Aorta (tissue), 5 donors: Measurements from ENCODE around the gene KLK7. TPM values are rescaled to one million over a fixed set of nuclear protein-coding genes. Genes with fewer than 3 reads are reported as not detected.
"Not testable (repeated sequence)": the region's sequence is repeated elsewhere in the genome, so short reads cannot be mapped to it uniquely, and the experiment has no call there.

Source experiments
- ATAC-seq: fragments of 200-7000 bp; cut with Tn5 transposase; one replicate; pipeline ENCODE4 v1.9.1; 2022; ENCODE audit warnings: moderate library complexity; ENCODE audit not compliant: low FRiP score
- DNase-seq, 2 donors: peaks; one replicate each; pipeline ENCODE4 v3.0.0-alpha.2; 2020
- H3K27ac ChIP-seq, 2 donors: one replicate each; pipeline ENCODE4 v1.5.1; 2013; ENCODE audit warnings: low read length in 2 of 2, mild to moderate bottlenecking in 2 of 2, moderate library complexity in 2 of 2, control low read depth in 1 of 2, inconsistent platforms in 1 of 2, low read depth in 1 of 2
- H3K27me3 ChIP-seq, 2 donors: one replicate each; pipeline ENCODE4 v1.6.1; 2013; ENCODE audit warnings: control low read depth in 1 of 2, low read length in 1 of 2, mild to moderate bottlenecking in 1 of 2, moderate library complexity in 1 of 2; ENCODE audit not compliant: insufficient read depth in 2 of 2, control insufficient read depth in 1 of 2
- H3K36me3 ChIP-seq, 2 donors: one replicate each; pipeline ENCODE4 v1.6.1; 2013; ENCODE audit warnings: control low read depth in 1 of 2, low read length in 1 of 2, mild to moderate bottlenecking in 1 of 2; ENCODE audit not compliant: insufficient read depth in 2 of 2, control insufficient read depth in 1 of 2
- H3K4me1 ChIP-seq, 2 donors: one replicate each; pipeline ENCODE4 v1.6.1; 2013; ENCODE audit warnings: low read length in 2 of 2, control low read depth in 1 of 2, mild to moderate bottlenecking in 1 of 2, moderate library complexity in 1 of 2; ENCODE audit not compliant: insufficient read depth in 2 of 2, control insufficient read depth in 1 of 2
- H3K4me3 ChIP-seq, 2 donors: one replicate each; pipeline ENCODE4 v1.5.1; 2013; ENCODE audit warnings: low read length in 2 of 2, control low read depth in 1 of 2, mild to moderate bottlenecking in 1 of 2
- H3K9me3 ChIP-seq: one replicate; pipeline ENCODE4 v1.6.1; 2013; ENCODE audit warnings: mild to moderate bottlenecking, low read length; ENCODE audit not compliant: control insufficient read depth
- WGBS, 2 donors: extraction: QIAGEN DNeasy Blood & Tissue Kit; methylation state at CpG; one replicate each; pipeline ENCODE4 v1.1.7; 2013; 5-methylcytosine and 5-hydroxymethylcytosine counted together
- intact Hi-C, 2 donors: fragments of 100-400 bp; cut with DNase I; formaldehyde crosslinking; loops; one replicate each; pipeline versions ENCODE4 v1.14.2 to v1.15.0; 2022
- polyA plus RNA-seq, 2 donors: library from polyadenylated mRNA; stranded (reverse); fragments of 200-250 nt; gene quantifications; one replicate each; pipeline ENCODE4 v1.2.3, GENCODE V29; 2013
- total RNA-seq, 2 donors: library from RNA; stranded (reverse); fragmentation: NEBNext Ultra II Directional; extraction: Animal tissue kit (Norgen Biotek cat#: 25700); gene quantifications; one replicate each; pipeline ENCODE4 v1.2.1, GENCODE V29; 2021
- donor health status: healthy with polysubstance abuse.
- donor health status: Bipolar disorder and iron deficiency.
- donor health status: DM: no; HTN: no; CAD: no.
- donor health status: DM: no; HTN: no; CAD: no.
- donor health status: DM: yes; HTN: yes; CAD: no.

KLK7 gene
- total and polyA plus RNA-seq, 4 donors = not detected

DNA sequence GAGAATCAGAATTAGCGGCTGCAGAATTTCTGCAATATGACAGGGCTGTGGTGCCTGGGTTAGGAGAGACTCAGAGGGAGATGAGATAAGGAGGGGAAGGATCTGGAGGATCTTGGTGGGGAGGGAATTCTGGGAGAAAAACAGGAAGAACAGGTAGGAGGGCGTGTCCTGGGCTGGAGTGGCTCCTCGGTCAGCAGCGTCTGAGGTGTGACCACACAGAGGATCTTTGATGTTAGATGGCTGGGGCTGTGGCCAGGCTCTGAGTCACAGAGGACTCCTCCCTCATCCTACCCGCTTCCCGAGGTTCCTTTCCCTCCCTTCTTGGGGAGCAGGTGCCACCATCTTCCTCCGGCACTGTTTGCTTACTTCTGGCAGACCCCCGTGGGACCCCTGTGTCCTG, 8.0 kb downstream of the KLK7 start:
- 15 to 19% methylated on average over 7 to 8 of the region's 8 CpGs for WGBS, 2 donors
- no peak for ATAC-seq
- no peak for DNase-seq
- Histone ChIP-seq H3K9me3 (no peaks in the 10 kb centered on the region), H3K27me3 (no peaks in the 10 kb centered on the region), H3K36me3 (no peaks in the 10 kb centered on the region), H3K4me3 (no peak overlapping the region), H3K4me1 (no peaks in the 10 kb centered on the region), H3K27ac (no peak overlapping the region)
- intact Hi-C loops = no loop called here

DNA sequence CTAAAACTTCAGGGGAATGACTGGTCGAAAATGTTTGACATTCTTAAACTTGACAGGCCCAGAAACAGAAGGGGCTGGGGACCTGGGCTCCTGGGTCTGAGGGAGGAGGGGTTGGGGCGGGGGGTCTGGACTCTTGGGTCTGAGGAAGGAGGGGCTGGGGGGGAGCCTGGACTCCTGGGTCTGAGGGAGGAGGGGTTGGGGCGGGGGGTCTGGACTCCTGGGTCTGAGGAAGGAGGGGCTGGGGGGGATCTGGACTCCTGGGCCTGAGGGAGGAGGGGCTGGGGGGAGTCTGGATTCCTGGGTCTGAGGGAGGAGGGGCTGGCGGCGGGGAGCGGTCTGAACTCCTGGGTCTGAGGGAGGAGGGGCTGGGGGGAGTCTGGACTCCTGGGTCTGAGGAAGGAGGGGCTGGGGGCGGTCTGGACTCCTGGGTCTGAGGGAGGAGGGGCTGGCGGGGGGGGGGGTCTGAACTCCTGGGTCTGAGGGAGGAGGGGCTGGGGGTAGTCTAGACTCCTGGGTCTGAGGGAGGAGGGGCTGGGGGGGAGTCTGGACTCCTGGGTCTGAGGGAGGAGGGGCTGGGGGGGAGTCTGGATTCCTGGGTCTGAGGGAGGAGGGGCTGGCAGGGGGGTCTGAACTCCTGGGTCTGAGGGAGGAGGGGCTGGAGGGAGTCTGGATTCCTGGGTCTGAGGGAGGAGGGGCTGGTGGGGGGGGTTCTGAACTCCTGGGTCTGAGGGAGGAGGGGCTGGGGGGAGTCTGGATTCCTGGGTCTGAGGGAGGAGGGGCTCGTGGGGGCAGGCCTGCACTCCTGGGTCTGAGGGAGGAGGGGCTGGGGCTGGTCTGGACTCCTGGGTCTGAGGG, 8.8 kb downstream of the KLK7 start:
- intact Hi-C loops = no loop called here
- WGBS, 2 donors = 2 to 19% methylated on average over 2 to 9 of the region's 9 CpGs
- H3K36me3 ChIP-seq = no peaks in the 10 kb centered on the region
- H3K4me3 ChIP-seq = no peak overlapping the region
- DNase-seq (no peak), ATAC-seq (no peak)
- no peak overlapping the region for H3K27ac ChIP-seq
- H3K4me1 ChIP-seq = no peaks in the 10 kb centered on the region
- H3K9me3 ChIP-seq = no peaks in the 10 kb centered on the region
- H3K27me3 ChIP-seq = no peaks in the 10 kb centered on the region

DNA sequence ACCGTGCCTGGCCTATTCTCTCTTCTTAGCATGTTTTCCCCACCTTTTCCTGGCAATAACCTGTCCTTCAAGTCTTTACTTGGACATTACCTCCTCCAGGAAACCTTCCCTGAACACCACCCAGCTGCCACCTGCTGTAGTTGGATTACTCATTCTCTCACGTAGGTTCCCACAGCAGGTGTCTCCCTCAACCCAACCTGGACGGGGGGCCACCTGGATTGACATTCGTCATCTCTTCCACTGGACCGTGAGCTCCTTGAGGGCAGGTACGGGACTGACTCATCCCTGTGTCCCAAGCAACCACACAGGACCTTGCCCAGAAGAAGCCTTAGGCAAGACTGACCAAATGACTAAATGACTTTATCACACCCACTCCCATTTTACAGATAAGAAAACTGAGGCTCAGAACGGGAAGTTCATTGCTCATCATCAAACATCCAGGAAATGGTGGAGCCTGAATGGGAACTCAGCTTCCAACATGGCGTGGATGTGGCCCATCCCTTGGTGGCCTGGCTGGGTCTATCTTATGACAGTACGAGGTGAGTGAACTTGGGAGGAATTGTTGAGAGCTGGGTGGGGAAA, 10.8 kb downstream of the KLK7 start:
- 77 to 83% methylated on average over 9 of the region's 9 CpGs for WGBS, 2 donors

DNA sequence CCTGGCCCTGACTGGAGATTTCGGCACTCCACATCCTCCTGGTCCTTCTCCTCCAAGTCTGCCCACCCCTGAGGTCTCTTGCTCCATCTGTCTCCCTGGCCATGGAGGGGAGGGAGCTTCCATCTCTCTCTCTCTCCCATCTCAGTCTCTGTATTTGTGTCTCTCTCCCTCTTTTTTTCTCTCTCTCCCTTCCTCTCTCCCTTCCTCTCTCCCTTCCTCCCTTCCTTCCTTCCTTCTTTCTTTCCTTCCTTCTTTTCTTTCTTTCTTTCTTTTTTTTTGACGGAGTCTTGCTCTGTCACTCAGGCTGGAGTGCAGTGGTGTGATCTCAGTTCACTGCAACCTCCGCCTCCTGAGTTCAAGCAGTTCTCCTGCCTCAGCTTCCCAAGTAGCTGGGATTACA, 13.9 kb downstream of the KLK7 start:
- H3K4me1 ChIP-seq, H3K4me3 ChIP-seq, H3K9me3 ChIP-seq, DNase-seq, H3K36me3 ChIP-seq, H3K27me3 ChIP-seq, intact Hi-C loops, H3K27ac ChIP-seq, ATAC-seq: not testable (repeated sequence)
- 78 to 83% methylated on average over 3 of the region's 3 CpGs for WGBS, 2 donors

More for the DNA sequence above, 10.8 kb downstream of the KLK7 start:
- DNase-seq = peak in 1 of 2 donors; percentile 40
- no peak for ATAC-seq
- H3K4me1 ChIP-seq = no peaks in the 10 kb centered on the region
- no peaks in the 10 kb centered on the region for H3K36me3 ChIP-seq
- H3K4me3 ChIP-seq = no peak overlapping the region
- H3K27ac ChIP-seq = no peak overlapping the region
- intact Hi-C loops = no loop called here
- no peaks in the 10 kb centered on the region for H3K9me3 ChIP-seq
- H3K27me3 ChIP-seq = no peaks in the 10 kb centered on the region

DNA sequence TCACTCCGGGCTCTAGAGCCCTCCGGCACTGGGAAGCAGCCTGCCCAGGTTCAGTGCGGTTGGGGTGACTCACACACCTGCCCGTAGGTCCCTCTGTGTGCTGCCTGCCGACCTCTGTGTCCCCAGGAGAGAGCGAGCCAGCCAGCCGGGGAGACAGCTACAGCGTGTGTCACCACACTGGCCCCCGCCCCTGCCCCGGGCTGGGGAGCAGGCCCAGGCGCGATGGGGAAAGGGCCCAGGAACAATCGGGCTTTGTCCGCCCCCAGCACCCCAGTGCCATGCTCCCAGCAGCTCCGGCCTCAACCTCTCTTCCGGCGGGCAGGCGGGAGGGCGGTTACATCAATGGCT, 14.3 kb downstream of the KLK7 start, which contains the start of gene KLK6:
Gene KLK6 (minus strand): TSS at position 179 of the 348 bp plus-strand sequence. CDS start 1,487 bp downstream, outside the sequence.
- H3K27ac ChIP-seq = no peak within 1 kb of the TSS
- H3K27me3 ChIP-seq = no peaks in the 10 kb centered on the region

DNA sequence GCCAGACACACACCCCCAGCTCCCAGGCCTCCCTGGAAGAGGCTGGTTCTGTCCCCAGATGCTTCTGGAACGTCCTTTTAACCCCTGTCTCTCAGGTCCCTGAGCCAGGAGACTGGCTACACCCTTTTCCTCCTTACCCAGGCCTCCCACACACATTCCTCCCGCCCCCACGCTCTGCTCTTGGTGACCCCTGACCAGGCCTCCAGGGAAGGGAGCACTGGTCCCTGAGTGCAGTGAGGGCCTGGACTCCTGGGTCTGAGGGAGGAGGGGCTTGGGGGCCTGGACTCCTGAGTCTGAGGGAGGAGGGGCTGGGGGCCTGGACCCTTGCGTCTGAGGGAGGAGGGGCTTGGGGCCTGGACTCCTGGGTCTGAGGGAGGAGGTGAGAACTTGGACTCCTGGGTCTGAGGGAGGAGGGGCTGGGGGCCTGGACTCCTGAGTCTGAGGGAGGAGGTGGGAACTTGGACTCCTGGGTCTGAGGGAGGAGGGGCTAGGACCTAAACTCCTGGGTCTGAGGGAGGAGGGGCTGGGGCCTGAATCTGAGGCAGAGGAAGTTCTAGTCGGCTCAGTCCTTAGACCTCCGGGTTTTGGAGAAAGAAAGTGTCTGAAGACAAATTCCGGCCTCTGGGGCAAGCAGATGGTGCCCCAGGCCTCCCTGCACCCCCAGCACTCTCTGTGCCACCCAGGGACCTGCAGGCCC, 14.9 kb downstream of the KLK7 start:
- no peaks in the 10 kb centered on the region for H3K4me1 ChIP-seq
- no peak overlapping the region for H3K4me3 ChIP-seq
- no peak overlapping the region for H3K27ac ChIP-seq
- H3K27me3 ChIP-seq = no peaks in the 10 kb centered on the region
- ATAC-seq (no peak), DNase-seq (peak in 1 of 2 donors; percentile 26)
- intact Hi-C loops = no loop called here
- H3K36me3 ChIP-seq = no peaks in the 10 kb centered on the region
- WGBS, 2 donors = 23 to 33% methylated on average over 7 of the region's 7 CpGs
- H3K9me3 ChIP-seq = no peaks in the 10 kb centered on the region

More for the DNA sequence above, 14.3 kb downstream of the KLK7 start, which contains the start of gene KLK6:
- H3K9me3 ChIP-seq = no peaks in the 10 kb centered on the region
- H3K4me1 ChIP-seq = no peaks in the 10 kb centered on the region
- DNase-seq = peak in 1 of 2 donors; percentile 62
- 64 to 72% methylated on average over 17 to 19 of the region's 19 CpGs for WGBS, 2 donors
- H3K4me3 ChIP-seq = no peak within 1 kb of the TSS
- no peaks in the 10 kb centered on the region for H3K36me3 ChIP-seq
- intact Hi-C loops = no loop called here
- ATAC-seq = no peak

DNA sequence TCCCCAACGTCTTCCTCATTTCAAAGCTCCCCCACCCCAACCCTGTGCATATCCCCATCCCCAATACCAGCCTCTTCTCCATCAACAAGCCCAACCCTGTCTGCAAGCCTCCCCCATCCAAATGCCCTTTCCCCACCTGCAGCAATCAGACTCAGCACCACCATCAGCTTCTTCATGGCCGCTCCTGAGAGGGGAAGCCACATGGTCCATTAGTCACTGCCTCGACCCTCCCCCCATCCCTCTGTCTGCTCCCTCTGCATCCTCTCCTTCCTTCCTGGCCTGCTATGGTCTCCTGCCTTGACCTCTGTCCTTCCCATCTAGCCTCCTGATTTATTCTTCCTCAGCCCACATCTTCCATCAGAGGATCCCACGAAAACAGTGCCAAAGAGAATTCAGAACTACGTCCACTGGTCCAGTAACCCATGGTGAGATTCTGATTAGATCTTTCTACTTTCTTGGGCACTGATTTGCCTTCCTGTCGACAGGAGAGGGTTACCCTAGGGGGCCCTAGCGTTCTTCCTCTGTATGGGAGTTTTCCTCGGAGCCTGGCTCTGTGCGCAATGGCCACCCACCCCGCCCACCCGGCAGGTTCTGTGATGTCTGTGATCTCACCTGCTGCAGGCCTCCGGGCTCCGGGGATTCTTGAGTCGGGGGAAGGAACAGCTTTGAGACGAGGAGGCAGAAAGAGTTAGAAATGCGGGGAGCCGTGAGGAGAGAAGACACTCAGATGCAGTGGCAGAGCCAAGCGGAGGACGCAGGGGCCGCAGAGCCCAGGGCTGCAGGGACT, 15.6 kb downstream of the KLK7 start:
- DNase-seq (peak in 1 of 2 donors; percentile 20), ATAC-seq (no peak)

DNA sequence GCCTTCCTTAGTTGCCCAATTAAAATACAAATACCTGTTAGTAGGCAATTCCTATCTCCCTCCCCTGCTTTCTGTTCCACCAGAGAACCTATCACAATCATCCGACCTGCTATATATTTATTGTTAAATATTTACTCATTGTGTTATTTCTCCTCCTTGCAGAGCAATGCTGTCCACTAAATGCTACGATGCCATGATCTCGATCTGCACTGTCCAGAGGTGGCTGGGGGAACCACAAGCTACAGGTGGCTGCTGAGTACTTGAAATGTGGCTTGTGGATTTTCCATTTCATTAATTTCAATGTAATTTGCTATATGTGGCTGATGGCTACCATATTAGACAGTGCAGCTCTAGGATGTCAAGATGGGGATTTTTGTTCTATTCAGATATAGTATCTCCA, 19.5 kb downstream of the KLK7 start:
- Histone ChIP-seq H3K36me3 (no peaks in the 10 kb centered on the region), H3K9me3 (no peaks in the 10 kb centered on the region), H3K4me3 (no peak overlapping the region), H3K4me1 (no peaks in the 10 kb centered on the region), H3K27me3 (no peaks in the 10 kb centered on the region), H3K27ac (no peak overlapping the region)
- ATAC-seq (no peak), DNase-seq (no peak)
- intact Hi-C loops = no loop called here
- WGBS, 2 donors = 89 to 91% methylated on average over 3 of the region's 3 CpGs

More for the DNA sequence above, 15.6 kb downstream of the KLK7 start:
- WGBS, 2 donors = 29 to 34% methylated on average over 20 of the region's 20 CpGs
- no peaks in the 10 kb centered on the region for H3K27me3 ChIP-seq
- H3K4me3 ChIP-seq = no peak overlapping the region
- H3K4me1 ChIP-seq = no peaks in the 10 kb centered on the region
- H3K27ac ChIP-seq = no peak overlapping the region
- H3K9me3 ChIP-seq = no peaks in the 10 kb centered on the region
- H3K36me3 ChIP-seq = no peaks in the 10 kb centered on the region
- intact Hi-C loops = no loop called here
